ENCODE measurements around the gene USP22.

USP22 gene

DNA sequence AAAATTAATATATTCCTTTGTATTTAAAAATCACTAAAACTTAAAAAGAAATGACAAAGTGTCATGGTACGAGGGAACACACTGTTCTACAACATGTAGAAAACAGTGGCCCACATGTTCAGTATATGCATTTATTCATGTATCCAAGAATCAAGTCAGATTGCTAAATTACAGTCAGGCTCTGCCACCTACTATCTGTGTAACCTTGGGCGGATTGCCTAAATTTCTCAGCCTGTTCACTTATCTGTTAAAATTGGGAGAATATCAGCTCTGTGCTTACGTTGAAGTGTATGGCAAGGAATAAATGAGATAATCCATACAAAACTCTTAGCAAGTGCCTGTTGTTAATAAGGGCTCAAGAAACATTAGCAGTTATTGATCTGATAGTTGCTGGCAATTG is 3.4 kb upstream of the USP22 start:
- no peak for DNase-seq

DNA sequence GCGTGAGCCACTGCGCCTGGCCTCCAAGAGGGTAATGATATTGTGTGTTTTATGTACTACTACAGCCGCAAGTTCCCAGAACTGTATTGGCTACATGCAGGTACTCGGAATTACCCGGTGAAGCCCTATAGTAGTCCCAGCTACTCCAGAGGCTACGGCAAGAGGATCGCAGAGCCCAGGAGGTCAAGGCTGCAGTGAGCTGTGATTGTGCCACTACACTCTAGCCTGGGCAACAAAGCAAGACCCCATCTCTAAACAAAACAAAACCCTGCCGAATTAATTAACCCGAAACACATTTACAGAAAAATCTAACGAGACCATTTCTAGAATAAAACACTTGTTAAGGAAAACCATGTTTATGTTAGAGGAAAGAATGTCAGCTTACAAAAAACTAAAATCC is 2.2 kb upstream of the USP22 start:
- DNase-seq: no peak

DNA sequence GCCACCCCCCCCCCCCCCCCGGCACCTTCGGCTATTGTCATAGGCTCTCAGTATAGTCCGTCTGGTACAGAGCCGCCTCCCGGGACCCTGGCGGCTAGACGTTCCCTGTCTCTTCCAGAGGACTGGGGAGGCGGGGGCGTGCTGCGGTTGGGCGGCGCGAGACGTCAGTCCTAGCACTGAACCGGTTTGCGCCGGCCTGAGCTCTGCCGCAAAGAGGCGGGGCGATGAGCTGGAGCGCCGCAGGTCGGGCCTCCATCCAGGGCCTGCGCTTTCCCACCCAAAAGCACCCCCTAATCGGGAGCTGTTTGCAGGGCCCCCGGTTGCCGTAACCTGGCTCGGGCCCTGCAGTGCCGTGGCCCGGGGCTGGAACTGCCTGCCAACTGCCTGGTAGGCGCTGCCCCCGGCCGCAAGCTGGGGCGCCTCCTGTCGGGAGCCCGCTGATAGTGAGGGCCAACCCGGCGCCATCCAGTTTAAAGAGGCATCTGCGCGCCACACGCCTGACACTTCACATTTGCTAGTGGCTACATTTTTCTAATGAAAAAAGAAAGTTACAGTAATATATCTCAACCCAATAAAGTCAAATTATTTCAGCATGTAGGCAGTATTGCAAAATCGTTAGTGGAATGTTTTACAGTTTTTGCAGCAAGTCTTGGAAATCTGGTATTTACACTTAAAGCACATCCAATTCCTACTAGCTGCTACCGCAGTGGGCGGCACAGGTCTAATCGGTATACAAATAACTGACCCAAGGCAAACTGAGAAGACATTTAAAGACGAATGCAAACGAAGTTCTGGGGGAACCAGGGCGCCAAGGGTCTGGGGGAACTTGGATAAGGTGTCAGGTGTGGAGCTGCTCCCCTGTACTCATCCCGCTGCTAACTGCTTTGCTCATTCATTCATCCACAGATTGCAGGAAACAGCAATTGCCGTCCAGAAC is 753 bp upstream of the USP22 start:
- DNase-seq: peak; percentile 97

DNA sequence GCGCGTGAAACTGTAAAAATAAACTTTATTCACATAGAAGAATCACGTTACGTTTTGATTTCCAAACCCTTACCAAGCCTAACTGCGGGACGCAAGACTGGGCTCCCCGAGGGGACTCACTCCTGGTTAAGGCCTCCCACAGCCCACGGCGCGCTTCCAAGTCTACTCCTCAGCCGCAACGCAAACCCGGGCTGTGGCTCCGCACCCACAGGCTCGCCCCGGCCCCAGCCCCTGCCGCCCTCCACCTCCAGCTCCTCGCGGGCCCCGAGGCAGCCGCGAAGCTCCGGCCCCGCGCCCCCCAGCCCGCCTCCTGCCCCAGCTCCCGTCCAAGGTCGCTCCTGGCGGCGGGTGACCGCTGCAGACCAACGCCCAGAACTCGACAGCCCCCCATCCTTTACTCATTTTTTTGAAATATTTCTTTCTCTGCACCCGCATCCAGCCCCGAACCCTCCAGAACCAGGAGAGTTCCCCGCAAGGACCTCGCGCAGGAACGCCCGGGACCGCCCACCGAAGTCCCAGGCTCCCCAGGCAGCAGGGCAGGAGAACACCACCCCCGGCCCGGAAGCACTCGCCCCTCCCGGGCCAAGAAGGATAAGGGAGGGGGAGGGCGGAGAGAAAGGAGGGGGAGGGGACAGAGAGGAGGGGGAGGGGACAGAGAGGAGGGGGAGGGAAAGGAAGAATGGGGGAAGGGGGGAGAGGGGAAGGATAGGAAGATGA is 912 bp downstream of the USP22 start:
- peak; percentile 42 for DNase-seq

DNA sequence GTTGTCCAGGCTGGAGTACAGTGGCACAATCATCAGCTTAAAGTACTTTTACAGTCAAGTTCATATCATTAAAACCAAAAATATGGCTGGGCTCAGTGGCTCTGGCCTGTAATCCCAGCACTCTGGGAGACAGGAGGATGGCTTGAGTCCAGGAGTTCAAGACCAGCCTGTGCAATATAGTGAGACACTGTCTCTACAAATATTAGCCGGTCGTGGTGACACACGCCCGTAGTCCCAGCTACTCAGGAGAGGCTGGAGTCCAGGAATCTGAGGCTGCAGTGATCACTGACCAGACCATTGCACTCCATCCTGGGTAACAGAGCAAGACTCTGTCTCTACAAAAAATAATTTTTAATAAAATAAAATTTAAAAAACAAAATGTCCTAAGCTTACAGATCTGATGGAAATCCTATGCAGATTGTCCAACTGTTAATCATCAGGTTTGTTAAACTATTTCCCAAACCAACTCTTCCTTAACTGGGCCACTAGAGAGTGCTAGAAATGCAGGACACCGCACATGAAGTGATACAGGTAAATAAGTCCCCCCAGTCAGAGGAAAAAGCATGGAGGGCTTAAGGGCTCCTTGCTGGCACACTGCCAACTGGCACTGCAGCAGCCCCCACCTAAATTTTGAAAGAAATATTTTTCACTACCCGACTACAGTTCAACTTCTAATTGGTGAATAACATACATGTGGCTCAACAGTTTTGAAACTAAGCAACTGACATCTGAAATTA is 2.8 kb downstream of the USP22 start:
- DNase-seq: peak; percentile 57

DNA sequence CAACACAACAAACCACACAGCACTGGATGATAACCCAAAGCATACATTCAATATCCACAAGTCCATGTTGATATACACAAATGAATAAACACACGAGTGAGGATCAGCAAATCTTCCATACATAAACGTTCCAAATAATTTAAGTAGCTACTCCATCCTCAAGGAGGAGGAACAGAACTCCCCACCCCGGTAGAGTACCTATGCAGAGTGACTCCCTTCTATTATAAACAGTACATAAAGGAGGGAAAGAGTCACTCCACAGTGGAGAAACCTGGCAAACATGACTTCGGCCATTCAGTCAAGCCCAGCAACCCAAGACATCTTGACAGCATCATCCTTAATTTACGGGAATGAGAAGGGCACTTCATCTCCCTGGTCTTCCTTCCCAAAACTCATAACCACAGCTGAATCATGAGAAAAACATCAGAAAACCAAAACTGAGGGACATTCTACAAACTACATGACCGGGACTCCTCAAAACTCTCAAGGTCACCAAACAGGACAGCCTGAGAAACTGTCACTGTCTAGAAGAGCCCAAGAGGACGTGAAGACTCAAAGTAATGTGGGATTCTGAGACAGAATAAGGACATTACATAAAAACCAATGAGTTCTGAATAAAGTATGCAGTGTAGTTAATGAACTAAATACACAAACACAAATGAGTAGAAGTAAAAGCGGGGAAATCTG is 5.6 kb downstream of the USP22 start:
- DNase-seq: no peak

DNA sequence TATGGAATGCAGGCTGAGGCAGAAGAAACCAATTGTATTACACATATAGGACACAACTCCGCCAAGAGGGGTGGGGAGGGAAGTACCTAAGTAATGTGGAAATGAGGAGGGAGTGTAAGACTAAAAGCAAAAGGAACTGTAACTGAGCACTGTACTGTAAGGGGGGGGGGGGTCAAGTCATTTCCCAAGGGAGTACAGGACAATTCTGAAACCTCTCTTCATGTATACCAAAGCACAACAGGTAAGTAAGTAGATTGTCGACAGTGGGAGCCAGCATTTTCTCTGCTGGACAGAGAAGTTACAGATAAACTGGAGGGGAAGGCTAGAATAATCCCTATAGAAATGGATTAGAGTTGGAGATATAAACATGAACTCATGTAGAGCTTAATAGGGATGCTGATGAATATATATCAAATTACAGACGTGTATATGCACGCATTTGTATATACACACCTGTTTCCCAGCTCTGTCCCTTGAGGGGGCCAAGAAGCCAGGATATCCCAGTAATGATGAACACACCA is 6.4 kb downstream of the USP22 start:
- no peak for DNase-seq

DNA sequence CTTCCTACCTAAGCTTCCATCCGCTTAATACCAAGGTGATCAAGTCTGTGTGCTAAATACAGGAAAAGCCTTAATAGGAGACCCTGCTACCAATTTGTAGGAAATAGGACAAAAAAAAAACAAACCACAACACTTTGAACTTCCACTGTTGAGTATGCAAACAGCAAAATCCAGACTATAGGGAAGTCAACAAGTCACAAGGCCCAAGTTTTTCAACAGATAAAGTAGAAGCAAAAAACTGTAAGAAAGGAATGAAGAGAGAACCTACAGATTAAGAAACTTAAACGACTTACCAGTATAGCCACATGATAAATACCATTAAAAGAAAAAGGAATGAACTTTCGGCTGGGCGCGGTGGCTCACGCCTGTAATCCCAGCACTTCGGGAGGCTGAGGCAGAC is 7.4 kb downstream of the USP22 start:
- DNase-seq: no peak

DNA sequence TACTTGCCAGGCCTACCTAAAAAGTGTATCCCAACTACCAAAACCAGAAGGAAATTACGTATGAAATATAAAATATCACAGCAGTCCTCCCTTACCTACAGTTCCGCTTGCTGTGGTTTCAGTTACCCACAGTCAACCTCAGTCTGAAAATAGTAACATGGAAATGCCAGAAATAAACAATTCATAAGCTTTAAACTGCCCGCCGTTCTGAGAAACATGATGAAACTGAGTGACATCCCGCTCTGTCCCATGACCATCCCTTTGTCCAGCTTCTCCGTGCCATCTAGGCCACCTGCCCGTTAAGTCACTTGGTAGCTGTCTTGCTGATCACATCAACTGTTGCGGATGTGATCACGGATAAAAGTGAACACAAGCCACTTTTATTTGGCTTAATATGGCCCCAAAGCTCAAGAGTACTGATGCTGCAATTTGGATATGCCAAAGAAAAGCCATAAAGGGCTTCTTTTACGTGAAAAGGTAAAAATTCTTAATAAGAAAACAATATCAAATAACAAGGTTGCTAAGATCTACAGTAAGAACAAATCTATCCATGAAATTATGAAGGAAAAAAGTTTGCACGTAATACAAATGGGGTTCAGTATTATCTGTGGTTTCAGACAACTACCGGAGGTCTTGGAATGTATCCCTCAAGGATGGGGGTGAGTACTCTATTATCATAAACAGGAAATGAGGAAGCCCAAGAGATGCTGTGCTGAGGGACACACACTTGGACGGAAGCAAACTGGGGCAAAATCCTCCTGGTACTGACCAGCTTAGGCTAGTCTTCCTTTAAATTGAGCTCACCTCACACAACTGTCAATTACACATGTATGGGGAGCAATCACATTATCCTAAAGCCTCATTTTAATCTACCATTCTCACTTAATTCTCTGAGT is 8.2 kb downstream of the USP22 start:
- DNase-seq: no peak

DNA sequence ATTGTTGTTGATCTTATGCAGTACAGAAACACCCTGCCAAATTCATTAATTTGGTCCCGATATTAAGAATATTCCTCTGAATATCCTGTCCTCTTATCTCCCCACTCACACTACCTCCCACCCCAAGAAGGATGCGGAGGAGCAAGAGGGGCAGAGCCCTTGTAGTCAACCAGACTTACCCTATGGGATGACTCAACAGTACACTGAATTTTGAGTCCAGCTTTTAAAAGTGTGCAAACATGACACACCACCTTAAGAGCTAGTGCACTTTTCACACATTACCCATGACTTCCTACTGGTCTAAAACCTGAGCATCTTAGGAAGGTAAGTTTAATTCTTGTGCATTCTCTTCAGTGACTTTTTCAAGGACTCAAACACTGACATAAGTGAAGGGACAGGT is 9.5 kb downstream of the USP22 start:
- no peak for DNase-seq

DNA sequence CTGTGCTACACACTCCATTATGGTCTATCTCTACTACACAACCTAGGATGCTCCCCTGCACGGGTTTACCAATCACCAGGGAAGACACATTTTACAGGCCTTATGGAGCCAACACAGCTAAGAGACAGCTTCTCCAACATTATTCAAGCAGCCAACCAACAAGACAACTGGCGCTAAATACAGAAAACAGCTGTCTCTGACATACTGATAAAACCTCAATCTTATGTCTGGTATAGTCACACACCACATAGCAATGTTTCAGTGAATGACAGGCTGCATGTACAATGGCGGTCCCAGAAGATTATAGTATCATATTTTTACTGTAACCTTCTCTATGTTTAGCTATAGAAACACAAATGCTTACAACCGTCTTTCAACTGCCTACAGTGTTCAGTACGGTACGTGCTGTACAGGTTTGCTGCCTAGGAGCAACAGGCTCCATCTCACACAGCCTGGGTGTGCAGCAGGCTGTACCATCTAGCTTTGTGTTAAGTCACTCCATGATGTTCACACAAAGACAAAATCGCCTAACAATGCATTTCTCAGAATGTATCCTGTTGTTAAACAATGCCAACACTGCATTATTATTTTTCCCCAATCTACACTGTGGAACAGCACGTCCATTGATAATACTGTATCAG is 10.9 kb downstream of the USP22 start:
- DNase-seq: no peak

DNA sequence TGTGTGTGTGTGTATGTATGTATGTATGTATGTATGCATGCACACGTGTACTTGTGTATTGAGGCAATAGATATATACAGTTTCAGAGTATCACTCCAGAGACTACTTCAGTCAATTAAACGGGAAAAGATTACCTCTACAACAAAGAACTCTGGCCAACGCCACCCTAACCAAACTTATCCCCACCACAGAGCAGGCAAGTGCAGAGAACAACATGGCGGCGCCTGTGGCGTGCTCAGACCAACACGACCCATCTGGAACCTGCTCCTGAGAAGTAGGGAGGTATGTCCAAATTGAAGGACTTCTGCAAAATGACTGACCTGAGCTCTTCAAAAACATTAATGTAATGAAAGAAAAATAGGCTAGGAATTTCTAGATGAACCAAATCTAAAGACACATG is 12.4 kb downstream of the USP22 start:
- DNase-seq: no peak

DNA sequence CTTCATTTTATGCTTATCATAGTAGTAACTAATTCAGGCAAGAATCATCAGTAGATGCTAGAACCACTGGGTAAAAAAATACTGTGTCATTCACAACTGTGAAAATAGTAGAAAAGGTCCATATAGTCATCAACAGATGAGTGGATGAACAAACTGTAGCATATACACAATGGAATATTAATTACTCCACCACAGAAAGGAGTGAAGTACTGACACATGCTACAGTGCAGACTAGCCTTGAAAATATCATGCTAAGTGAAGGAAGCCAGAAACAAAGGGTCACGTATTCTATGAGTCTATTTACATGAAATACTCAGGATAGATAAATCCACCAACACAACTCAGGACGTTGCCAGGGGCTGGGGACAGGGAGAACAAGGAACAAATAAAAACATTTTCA is 13.3 kb downstream of the USP22 start:
- DNase-seq: no peak

DNA sequence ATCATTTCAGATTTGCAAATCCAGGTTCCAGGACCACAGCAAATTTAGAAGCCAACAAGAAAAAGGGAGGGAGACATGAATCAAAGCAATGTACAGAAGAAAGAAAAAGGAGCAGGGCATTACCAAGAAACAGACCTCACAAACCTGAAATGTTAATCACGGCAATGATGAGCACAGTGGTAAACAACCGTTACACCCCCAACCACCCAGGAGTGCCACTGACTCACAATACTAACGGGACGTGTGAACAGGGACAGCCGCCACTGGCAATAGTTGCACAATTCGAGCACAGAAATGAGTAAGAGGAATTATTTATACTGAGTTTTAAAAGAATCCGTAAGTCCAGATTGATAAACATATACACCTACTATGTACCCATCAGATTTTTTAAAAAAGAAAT is 13.8 kb downstream of the USP22 start:
- DNase-seq: peak; percentile 19

DNA sequence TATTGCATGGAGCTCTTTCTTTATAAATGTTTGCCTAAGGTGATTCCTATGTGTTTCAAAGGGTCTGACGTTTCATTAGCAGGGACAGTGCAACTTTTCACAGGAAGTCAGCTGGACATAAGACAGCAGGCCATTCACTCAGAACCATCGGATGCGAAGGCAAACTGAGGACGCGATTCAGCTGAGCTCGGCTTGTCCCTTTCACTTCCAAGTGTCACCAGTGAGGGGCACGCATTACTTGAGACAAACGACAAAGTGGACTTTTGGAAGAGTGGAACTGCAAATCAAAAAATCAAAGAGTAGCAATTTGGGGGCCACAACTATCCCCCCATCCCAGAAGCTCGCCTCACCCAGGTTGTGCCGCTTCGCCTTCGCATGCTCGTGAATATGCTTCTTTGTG is 14.6 kb downstream of the USP22 start:
- no peak for DNase-seq

DNA sequence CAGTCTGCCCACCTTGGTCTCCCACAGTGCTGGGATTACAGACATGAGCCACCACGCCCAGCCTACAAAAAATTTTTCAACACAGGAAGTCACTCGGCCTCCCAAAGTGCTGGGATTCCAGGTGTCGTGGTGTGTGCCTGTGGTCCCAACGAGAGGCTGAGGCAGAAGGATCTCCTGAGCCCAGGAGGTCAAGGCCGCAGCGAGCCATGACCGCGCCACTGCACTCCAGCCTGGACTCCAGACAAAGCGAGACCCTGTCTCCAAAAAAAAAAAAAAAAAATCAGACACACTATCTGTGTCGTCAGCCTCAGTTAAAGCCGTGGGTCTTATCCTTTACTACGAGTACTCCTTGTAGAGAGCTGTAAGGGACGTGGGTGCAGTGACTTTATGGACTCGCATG is 15.8 kb downstream of the USP22 start:
- no peak for DNase-seq

DNA sequence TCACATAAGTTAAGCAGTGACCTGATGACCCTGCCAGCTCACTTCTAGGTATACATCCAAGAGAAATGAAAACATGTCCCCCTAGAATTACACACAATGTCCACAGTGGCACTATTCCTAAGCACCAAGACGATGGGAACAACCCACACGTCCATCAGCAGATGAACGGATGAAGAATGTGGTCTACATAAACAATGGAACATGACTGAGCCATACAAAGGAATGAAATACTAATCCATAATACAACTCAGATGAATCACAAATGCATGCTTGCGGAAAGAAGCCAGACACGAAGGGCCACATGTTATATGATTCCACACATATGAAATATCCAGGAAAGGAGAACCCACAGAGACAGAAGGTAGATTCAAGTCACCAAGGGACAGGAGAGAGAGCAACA is 17.4 kb downstream of the USP22 start:
- no peak for DNase-seq

DNA sequence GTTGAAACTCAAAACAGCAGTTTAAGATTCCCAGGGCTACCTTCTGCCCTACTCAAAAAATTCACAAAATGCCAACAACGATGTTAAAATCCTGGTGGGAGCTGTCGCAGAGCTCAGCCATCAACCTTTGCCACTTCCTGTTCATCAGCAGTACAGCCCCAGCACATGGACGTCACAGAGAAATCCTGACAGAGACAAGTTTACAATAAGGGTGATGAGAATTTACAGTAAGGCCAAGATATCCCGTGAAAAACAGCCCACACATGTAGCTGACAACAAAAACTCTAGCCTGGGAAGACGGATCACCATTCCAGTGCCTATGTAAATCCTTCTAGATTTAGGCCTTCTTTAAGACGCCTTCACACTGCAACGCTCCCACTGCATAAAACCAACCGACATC is 18.8 kb downstream of the USP22 start:
- no peak for DNase-seq

DNA sequence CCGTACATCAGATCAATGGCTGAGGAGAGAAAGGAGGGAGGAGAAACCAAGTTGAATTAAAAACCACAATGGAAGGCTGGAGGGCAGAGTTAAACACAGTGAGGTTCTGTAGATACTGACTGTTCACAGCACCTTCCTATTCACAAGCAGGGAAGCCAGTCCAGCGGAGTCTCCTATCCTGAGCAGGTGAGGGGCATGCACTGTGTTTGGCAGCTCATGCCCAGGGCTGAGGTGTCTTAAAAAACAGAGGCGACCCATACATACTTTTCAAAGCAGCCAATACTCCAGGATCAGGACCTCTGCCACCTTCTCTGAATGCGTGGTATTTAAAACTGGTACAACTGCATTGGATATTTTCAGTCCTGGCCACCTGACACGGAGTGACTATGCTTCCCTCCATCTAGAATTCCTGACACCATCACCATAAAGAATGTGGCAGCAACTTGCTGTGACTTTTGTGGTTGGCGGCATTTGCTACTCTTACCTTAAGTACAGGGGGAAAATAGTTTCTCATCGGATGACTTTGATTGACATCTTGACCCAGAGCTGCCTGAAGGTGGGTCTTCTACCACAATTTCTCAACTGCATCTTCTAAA is 21.5 kb downstream of the USP22 start:
- DNase-seq: no peak

DNA sequence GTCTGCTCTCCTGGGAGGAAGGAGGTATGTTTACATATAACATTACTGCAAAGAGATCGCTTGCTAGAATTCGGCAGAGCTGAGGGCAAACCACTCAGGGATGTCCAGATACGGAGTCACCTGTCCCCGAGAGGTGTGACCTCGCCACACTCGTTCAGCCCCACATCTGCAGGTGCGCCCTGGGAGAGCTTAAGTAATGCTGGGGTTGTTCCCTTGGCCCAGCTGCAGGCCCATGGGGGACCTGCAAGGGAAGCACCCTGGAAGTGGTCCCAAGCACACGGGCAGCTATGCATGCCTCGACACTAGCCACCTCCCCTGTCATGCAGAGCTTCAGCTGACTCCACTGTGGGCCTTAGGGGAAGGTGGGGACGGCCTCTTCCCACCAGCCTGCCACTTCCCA is 22.2 kb downstream of the USP22 start:
- no peak for DNase-seq
